K562 treated with DMSO at 1 percent for 24 hours (cell line): ENCODE results near the gene P2RY14. TPM values are rescaled to one million over a fixed set of nuclear protein-coding genes. Genes with fewer than 3 reads are reported as not detected.

Experiments
- total RNA-seq: library from RNA; unstranded; fragments of 300-600 nt; gene quantifications from 2 replicates; pipeline ENCODE4 v1.2.3, GENCODE V29; 2022; ENCODE audit warnings: low read depth; ENCODE audit not compliant: insufficient read depth

The P2RY14 gene
- not detected in 2 replicates for total RNA-seq

GRCh38 chr3:151278230-151278629 is at the start of gene P2RY14:
Gene P2RY14 (minus strand): TSS chr3:151278542. CDS start chr3:151214316, 64,226 bp downstream.

GRCh38 chr3:151316267-151316991 is 38.1 kb upstream of the P2RY14 start, which contains the start of gene GPR87:
Gene GPR87 (minus strand): TSS chr3:151316820. CDS start chr3:151300100, 16,720 bp downstream.

GRCh38 chr3:151203051-151203420 is 75.3 kb downstream of the P2RY14 start, which contains the start of gene GPR171:
Gene GPR171 (minus strand): TSS chr3:151203216. CDS start chr3:151199386, 3,830 bp downstream.

Other genes starting within 250 kb of the P2RY14 start
- gene MED12L, start 192.9 kb downstream of the P2RY14 start, total RNA-seq: 0.03 TPM in 1 of 2 replicates, not detected in the other
- not detected in 2 replicates for gene GPR171, start 75.3 kb downstream of the P2RY14 start, total RNA-seq
- not detected in 2 replicates for gene GPR87, start 38.3 kb upstream of the P2RY14 start, total RNA-seq
- gene P2RY13, start 51.0 kb upstream of the P2RY14 start, total RNA-seq: not detected in 2 replicates
- gene P2RY12, start 106.2 kb upstream of the P2RY14 start, total RNA-seq: not detected in 2 replicates
- 0.36 TPM in 1 of 2 replicates, not detected in the other for gene IGSF10, start 182.5 kb upstream of the P2RY14 start, total RNA-seq